C1 segment of cervical spinal cord (tissue), 14 donors: ENCODE measurements around the gene KANSL2.
"Not testable (repeated sequence)": the region's sequence is repeated elsewhere in the genome, so short reads cannot be mapped to it uniquely, and the experiment has no call there.

Experiments used
- DNase-seq, 14 donors: peaks; one replicate each; lab custom pipeline; 2025; lab: John Stamatoyannopoulos, UW

Gene KANSL2

GRCh38 chr12:48681710-48682532 is at the start of gene KANSL2:
KANSL2 (minus strand) TSS chr12:48682238; CDS start chr12:48681632, 606 bp downstream.
- peak; percentile 67 to 98 (median 94) for DNase-seq

- DNase-seq = no peak
Observed at GRCh38 chr12:48728807-48729206, 46.8 kb upstream of the KANSL2 start.

GRCh38 chr12:48720737-48721136 is 38.7 kb upstream of the KANSL2 start:
- DNase-seq = not testable (repeated sequence)

GRCh38 chr12:48720171-48720570 is 38.1 kb upstream of the KANSL2 start:
- DNase-seq = not testable (repeated sequence)

GRCh38 chr12:48719002-48719401 is 37.0 kb upstream of the KANSL2 start:
- not testable (repeated sequence) for DNase-seq

GRCh38 chr12:48717252-48717695 is 35.2 kb upstream of the KANSL2 start:
- DNase-seq = peak in 1 of 14 donors; percentile 5

- peak; percentile 90 to 99 (median 97) for DNase-seq
Observed at GRCh38 chr12:48716493-48717251, 34.6 kb upstream of the KANSL2 start, which contains the start of gene CCNT1. CCNT1 (minus strand) TSS chr12:48716707; CDS start chr12:48716675, 32 bp downstream.

GRCh38 chr12:48716168-48716492 is 34.1 kb upstream of the KANSL2 start:
- DNase-seq = no peak

- DNase-seq = no peak
Observed at GRCh38 chr12:48712209-48712608, 30.2 kb upstream of the KANSL2 start.

- not testable (repeated sequence) for DNase-seq
Observed at GRCh38 chr12:48698822-48699221, 16.8 kb upstream of the KANSL2 start.

- DNase-seq = no peak
Observed at GRCh38 chr12:48696626-48697025, 14.6 kb upstream of the KANSL2 start.

GRCh38 chr12:48695859-48696258 is 13.8 kb upstream of the KANSL2 start:
- no peak for DNase-seq

- no peak for DNase-seq
Observed at GRCh38 chr12:48694038-48694437, 12.0 kb upstream of the KANSL2 start.

- DNase-seq = no peak
Observed at GRCh38 chr12:48693572-48693971, 11.5 kb upstream of the KANSL2 start.

- DNase-seq = no peak
Observed at GRCh38 chr12:48691826-48692487, 9.9 kb upstream of the KANSL2 start.

- DNase-seq = no peak
Observed at GRCh38 chr12:48690990-48691389, 9.0 kb upstream of the KANSL2 start.

- DNase-seq = no peak
Observed at GRCh38 chr12:48690436-48690835, 8.4 kb upstream of the KANSL2 start.

- DNase-seq = no peak
Observed at GRCh38 chr12:48688836-48689235, 6.8 kb upstream of the KANSL2 start.

GRCh38 chr12:48687592-48687991 is 5.6 kb upstream of the KANSL2 start:
- no peak for DNase-seq

- no peak for DNase-seq
Observed at GRCh38 chr12:48686615-48687334, 4.7 kb upstream of the KANSL2 start.

- no peak for DNase-seq
Observed at GRCh38 chr12:48686037-48686595, 4.1 kb upstream of the KANSL2 start.
